Mesendoderm (in vitro differentiated cells): ENCODE data around the gene INPP5J.
"Not testable (repeated sequence)": the region's sequence is repeated elsewhere in the genome, so short reads cannot be mapped to it uniquely, and the experiment has no call there.

Experiments
- DNase-seq: peaks from one replicate; pipeline ENCODE4 v3.0.0; 2013
- H2AK5ac ChIP-seq: 2 replicates; pipeline ENCODE4 v1.6.1; 2013; ENCODE audit warnings: low read length, inconsistent platforms
- H2BK120ac ChIP-seq: 2 replicates; pipeline ENCODE4 v1.6.1; 2013; ENCODE audit warnings: low read depth, mild to moderate bottlenecking, low read length, moderate library complexity, mixed read lengths
- H2BK15ac ChIP-seq: replicated peaks from 2 replicates; pipeline ENCODE4 v1.6.1; 2013; ENCODE audit warnings: low read depth, mild to moderate bottlenecking, moderate library complexity
- H2BK5ac ChIP-seq: 2 replicates; pipeline ENCODE4 v1.6.1; 2013; ENCODE audit warnings: low read length, inconsistent platforms
- H3K18ac ChIP-seq: 2 replicates; pipeline ENCODE4 v1.6.1; 2013; ENCODE audit warnings: mild to moderate bottlenecking, low read length, mixed read lengths
- H3K23ac ChIP-seq: one replicate; pipeline ENCODE4 v1.6.1; 2013; ENCODE audit warnings: low read length
- H3K27ac ChIP-seq: 2 replicates; pipeline ENCODE4 v1.5.1; 2013; ENCODE audit warnings: low read depth, mild to moderate bottlenecking, inconsistent platforms, low read length, moderate library complexity
- H3K27me3 ChIP-seq: 2 replicates; pipeline ENCODE4 v1.6.1; 2013; ENCODE audit warnings: low read length, control low read depth, mild to moderate bottlenecking, inconsistent platforms; ENCODE audit not compliant: insufficient read depth, poor library complexity
- H3K36me3 ChIP-seq: 2 replicates; pipeline ENCODE4 v1.6.1; 2013; ENCODE audit warnings: low read length, inconsistent platforms; ENCODE audit not compliant: control insufficient read depth, insufficient read depth
- H3K4ac ChIP-seq: one replicate; pipeline ENCODE4 v1.6.1; 2013; ENCODE audit warnings: low read depth, mild to moderate bottlenecking, low read length, moderate library complexity
- H3K4me1 ChIP-seq: 2 replicates; pipeline ENCODE4 v1.6.1; 2013; ENCODE audit warnings: low read depth, low read length, inconsistent platforms; ENCODE audit not compliant: control insufficient read depth
- H3K4me2 ChIP-seq: 2 replicates; pipeline ENCODE4 v1.6.1; 2013; ENCODE audit warnings: low read length
- H3K4me3 ChIP-seq: 2 replicates; pipeline ENCODE4 v1.5.1; 2013; ENCODE audit warnings: mild to moderate bottlenecking, low read length
- H3K56ac ChIP-seq: one replicate; pipeline ENCODE4 v1.6.1; 2013; ENCODE audit warnings: low read length
- H3K79me1 ChIP-seq: 2 replicates; pipeline ENCODE4 v1.6.1; 2013; ENCODE audit warnings: low read length, inconsistent platforms
- H3K79me2 ChIP-seq: 2 replicates; pipeline ENCODE4 v1.6.1; 2013; ENCODE audit warnings: mild to moderate bottlenecking, low read length; ENCODE audit not compliant: control insufficient read depth, insufficient read depth
- H3K9ac ChIP-seq: 2 replicates; pipeline ENCODE4 v1.6.1; 2013; ENCODE audit warnings: low read length, inconsistent platforms
- H4K5ac ChIP-seq: one replicate; pipeline ENCODE4 v1.6.1; 2013; ENCODE audit warnings: low read length
- H4K8ac ChIP-seq: one replicate; pipeline ENCODE4 v1.6.1; 2013; ENCODE audit warnings: low read depth, mild to moderate bottlenecking, control low read depth, low read length, moderate library complexity
- WGBS: extraction: QIAGEN DNeasy Blood & Tissue Kit; methylation state at CpG from one replicate; pipeline ENCODE4 v1.1.7; 2013; ENCODE audit warnings: low lambda C conversion rate, missing lambda C conversion rate; ENCODE audit not compliant: insufficient coverage; ENCODE audit errors: extremely low coverage; 5-methylcytosine and 5-hydroxymethylcytosine counted together

INPP5J gene

DNA sequence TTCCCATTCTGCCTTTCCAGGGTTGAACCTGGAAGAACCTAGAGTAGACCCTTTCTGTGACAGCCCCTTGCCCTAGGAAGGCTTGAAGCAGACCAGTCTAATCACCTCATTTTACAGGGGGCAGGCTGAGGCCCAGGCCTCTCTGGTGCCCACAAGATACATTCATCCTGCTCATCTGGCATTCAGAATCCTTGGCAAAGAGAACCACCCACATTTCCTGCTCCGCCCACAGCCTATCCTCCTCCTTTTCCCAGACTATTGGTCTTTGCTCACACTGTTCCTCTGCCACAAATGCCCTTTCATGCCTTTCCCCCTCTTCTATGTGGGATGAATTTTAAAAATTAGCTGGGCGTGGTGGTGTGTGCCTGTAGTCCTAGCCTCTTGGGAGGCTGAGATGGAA, 44.4 kb upstream of the INPP5J start:
- H2BK5ac ChIP-seq, H3K4me3 ChIP-seq, H3K4ac ChIP-seq, H3K36me3 ChIP-seq, H2BK120ac ChIP-seq, H3K4me1 ChIP-seq, H2AK5ac ChIP-seq, H3K27ac ChIP-seq, H3K9ac ChIP-seq, H3K4me2 ChIP-seq, H3K79me1 ChIP-seq, H4K8ac ChIP-seq, H3K23ac ChIP-seq, DNase-seq, H3K56ac ChIP-seq, H2BK15ac ChIP-seq, H3K79me2 ChIP-seq, H3K27me3 ChIP-seq, H3K18ac ChIP-seq, H4K5ac ChIP-seq: not testable (repeated sequence)
- WGBS: no CpG with 5 or more reads among the region's 2 CpGs

DNA sequence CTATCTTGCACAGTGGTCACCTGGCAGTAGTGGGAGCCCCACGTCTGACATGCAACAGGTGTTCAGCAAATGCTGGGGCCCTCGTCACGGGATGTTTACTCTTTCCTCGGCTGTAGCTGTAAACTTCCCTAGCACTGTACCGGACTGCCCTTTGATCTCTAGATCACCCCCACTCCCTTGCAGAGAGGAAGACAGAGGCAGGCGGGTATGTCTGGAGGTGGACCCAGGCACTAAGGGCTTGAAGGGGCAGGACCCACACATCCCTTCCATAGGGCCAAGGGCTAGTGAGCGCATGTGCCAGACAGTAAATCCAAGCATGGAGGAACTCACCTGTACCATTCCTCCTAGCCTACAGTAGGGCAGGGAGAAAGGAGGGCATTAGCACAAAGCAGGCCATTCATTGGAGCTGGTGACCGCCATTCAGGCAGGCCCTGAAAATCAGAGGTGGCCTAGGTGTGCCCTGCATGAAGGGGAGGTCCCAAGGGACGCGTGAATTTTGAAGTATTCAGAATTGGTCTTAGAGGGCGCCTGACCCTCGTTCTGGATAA, 43.6 kb upstream of the INPP5J start:
- H3K9ac ChIP-seq: no peak overlapping the region

DNA sequence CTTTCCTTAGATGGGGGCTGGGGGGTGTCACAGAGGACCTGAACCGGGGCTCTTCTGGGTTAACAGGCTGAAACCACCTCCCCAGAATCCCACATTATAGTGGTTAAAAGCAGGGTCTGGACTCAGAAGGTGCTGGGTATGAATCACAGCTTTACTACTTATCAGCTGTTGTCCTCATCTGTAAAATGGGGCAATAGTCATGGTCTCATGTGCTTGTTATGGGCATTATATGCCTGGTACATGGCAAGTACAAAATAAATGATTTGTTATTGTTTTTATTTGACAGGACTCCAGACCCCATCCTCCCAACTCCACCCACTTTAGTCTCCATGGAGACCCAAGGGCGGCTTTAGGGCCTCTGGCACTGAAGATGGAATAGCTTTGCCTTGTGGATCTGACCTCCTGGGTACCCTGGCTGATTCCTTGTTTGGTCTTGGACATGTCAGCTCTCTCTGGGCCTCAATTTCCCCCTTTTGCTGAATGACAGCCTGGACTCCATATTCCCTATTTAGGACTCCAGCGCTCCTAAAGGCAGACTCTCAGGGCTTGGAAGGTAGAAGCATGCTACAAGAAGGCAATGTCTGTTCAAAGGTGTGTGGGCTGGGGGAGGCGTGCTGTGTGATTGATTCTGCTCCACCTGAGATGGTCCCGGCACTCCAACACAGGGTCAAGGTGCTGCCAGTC, 42.5 kb upstream of the INPP5J start:
- WGBS: no CpG with 5 or more reads among the region's 5 CpGs
- Histone ChIP-seq H3K23ac (no peak overlapping the region), H4K5ac (no peak overlapping the region), H2BK5ac (no peak overlapping the region), H3K56ac (peak overlapping the region; percentile 88), H3K36me3 (no peaks in the 10 kb centered on the region), H3K9ac (peak overlapping the region; percentile 60), H3K18ac (no peak overlapping the region), H2BK15ac (no peak overlapping the region), H2BK120ac (no peak overlapping the region), H3K4ac (no peak overlapping the region), H3K79me2 (peaks cover 7% of the 10 kb centered on the region), H3K4me3 (no peak overlapping the region), H3K79me1 (peaks cover 10% of the 10 kb centered on the region), H3K27ac (no peak overlapping the region), H3K27me3 (no peaks in the 10 kb centered on the region), H4K8ac (no peak overlapping the region), H3K4me1 (peaks cover 7% of the 10 kb centered on the region), H3K4me2 (peak overlapping the region; percentile 60), H2AK5ac (peak overlapping the region; percentile 0)
- no peak for DNase-seq

More for the DNA sequence above, 43.6 kb upstream of the INPP5J start:
- H3K36me3 ChIP-seq: no peaks in the 10 kb centered on the region
- H3K18ac ChIP-seq: no peak overlapping the region
- no peak overlapping the region for H3K4me3 ChIP-seq
- no peak overlapping the region for H2BK15ac ChIP-seq
- H2AK5ac ChIP-seq: no peak overlapping the region
- H2BK5ac ChIP-seq: no peak overlapping the region
- no peak overlapping the region for H3K4ac ChIP-seq
- peaks cover 5% of the 10 kb centered on the region for H3K79me2 ChIP-seq
- no peak overlapping the region for H3K56ac ChIP-seq
- no peak overlapping the region for H3K23ac ChIP-seq
- H3K27ac ChIP-seq: no peak overlapping the region
- H3K27me3 ChIP-seq: no peaks in the 10 kb centered on the region
- no peak overlapping the region for H4K8ac ChIP-seq
- WGBS: no CpG with 5 or more reads among the region's 12 CpGs
- no peak overlapping the region for H4K5ac ChIP-seq
- H3K79me1 ChIP-seq: peaks cover 7% of the 10 kb centered on the region
- DNase-seq: no peak
- peaks cover 7% of the 10 kb centered on the region for H3K4me1 ChIP-seq
- no peak overlapping the region for H2BK120ac ChIP-seq
- H3K4me2 ChIP-seq: no peak overlapping the region

DNA sequence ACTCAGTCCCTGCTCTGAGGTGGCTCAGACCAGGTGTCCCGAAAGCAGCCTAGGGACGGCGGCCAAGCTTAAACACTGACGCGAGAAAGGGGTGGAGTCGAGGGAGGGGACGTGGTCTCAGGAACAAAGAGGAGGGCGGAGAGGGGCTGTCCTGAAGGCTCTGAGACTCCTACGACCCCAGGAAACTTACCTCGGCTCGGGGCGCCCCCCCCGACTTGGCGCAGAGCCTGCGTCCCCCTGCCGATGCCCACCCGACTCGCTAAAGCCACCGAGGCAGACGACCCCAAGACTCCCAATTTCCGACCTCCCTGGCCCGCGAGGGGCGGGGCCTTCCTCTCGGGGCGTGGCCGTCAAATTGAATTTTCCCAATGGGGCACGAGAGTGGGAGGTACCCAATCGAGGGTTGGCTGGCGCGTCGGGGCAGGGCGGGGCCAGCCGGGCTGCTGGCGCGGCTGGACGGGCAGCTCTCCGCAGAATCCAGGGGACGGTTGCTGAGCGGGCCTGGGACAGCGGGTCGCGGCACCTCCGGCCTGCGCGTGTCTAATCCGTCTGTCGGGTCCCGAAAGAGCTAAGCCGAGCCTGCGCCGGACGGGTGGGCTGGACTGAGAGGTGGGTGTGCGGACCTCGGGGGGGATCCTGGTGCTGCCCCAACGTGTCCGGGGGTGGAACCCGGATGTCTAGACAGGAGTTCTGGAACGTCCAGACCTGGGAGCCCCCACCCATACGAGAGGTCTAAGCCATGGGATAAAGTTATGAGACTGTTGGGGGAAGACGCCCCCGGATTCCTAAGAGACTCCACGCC, 41.7 kb upstream of the INPP5J start, which contains the start of gene SMTN:
SMTN (plus strand) TSS at position 471 of the 802 bp plus-strand sequence. CDS start 1,941 bp downstream, outside the sequence.
- peak within 1 kb of the TSS; percentile 55 for H3K4me3 ChIP-seq
- H3K27ac ChIP-seq: no peak within 1 kb of the TSS
- peak within 1 kb of the TSS; percentile 0 for H2AK5ac ChIP-seq
- peak; percentile 96 for DNase-seq
- peaks cover 7% of the 10 kb centered on the region for H3K4me1 ChIP-seq
- peak within 1 kb of the TSS; percentile 46 for H2BK5ac ChIP-seq
- H3K79me2 ChIP-seq: peaks cover 7% of the 10 kb centered on the region
- peak within 1 kb of the TSS; percentile 81 for H3K23ac ChIP-seq
- H3K18ac ChIP-seq: peak within 1 kb of the TSS; percentile 42
- no peak within 1 kb of the TSS for H4K8ac ChIP-seq
- H3K36me3 ChIP-seq: no peaks in the 10 kb centered on the region
- peak within 1 kb of the TSS; percentile 86 for H3K9ac ChIP-seq
- no CpG with 5 or more reads among the region's 63 CpGs for WGBS
- peak within 1 kb of the TSS; percentile 90 for H3K56ac ChIP-seq
- peaks cover 10% of the 10 kb centered on the region for H3K79me1 ChIP-seq
- no peak within 1 kb of the TSS for H3K4ac ChIP-seq
- peak within 1 kb of the TSS; percentile 79 for H3K4me2 ChIP-seq
- H2BK15ac ChIP-seq: no peak within 1 kb of the TSS
- no peak within 1 kb of the TSS for H4K5ac ChIP-seq
- no peak within 1 kb of the TSS for H2BK120ac ChIP-seq
- H3K27me3 ChIP-seq: no peaks in the 10 kb centered on the region

DNA sequence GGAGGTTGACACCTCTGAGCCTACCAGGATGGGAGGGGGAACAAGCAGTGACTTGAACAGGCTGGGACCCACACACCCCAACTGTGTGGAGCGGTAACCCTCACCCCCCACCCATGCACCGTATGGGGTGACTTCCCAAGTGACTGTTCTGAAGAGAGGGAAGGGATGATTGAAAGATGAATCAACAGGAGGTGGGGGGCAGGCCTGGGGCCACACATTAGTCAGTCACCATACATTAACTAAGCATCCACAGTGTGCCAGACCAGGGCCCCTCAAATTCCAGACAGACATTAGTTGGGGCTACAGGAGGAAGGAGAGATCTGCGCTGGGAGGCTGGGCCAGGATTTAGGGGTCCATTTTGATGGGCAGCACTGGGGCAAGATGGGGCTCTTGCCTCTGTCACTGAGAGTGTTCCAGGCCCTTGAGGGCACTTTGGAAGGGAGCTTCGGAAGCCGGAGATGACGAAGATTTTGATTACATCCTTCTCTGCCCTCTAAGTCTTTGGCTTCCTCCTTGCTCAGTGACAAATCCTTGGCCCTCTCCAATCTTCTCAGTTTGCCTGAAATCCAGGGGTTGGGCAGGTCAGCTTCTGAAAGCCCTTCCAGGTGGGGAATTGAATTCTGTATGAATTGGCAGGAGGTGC, 40.7 kb upstream of the INPP5J start:
- no peak overlapping the region for H2AK5ac ChIP-seq
- H2BK120ac ChIP-seq: no peak overlapping the region
- no peaks in the 10 kb centered on the region for H3K27me3 ChIP-seq
- H3K36me3 ChIP-seq: no peaks in the 10 kb centered on the region
- no peak overlapping the region for H3K18ac ChIP-seq
- no peak overlapping the region for H2BK5ac ChIP-seq
- no peak overlapping the region for H3K4ac ChIP-seq
- no peak overlapping the region for H3K4me3 ChIP-seq
- H3K56ac ChIP-seq: peak overlapping the region; percentile 82
- H3K79me1 ChIP-seq: peaks cover 10% of the 10 kb centered on the region
- no peak for DNase-seq
- no peak overlapping the region for H3K27ac ChIP-seq
- peaks cover 7% of the 10 kb centered on the region for H3K79me2 ChIP-seq
- no CpG with 5 or more reads among the region's 6 CpGs for WGBS
- peak overlapping the region; percentile 81 for H3K23ac ChIP-seq
- H3K9ac ChIP-seq: peak overlapping the region; percentile 86
- no peak overlapping the region for H4K5ac ChIP-seq
- H3K4me2 ChIP-seq: peak overlapping the region; percentile 79
- no peak overlapping the region for H4K8ac ChIP-seq
- no peak overlapping the region for H2BK15ac ChIP-seq
- H3K4me1 ChIP-seq: peaks cover 7% of the 10 kb centered on the region
